ENCODE results near the gene AIPL1. TPM values are rescaled to one million over a fixed set of nuclear protein-coding genes. Genes with fewer than 3 reads are reported as not detected.

The AIPL1 gene
- total RNA-seq, 1 donor from 2014 or later: not detected

GRCh38 chr17:6468051-6468790 lies 33.3 kb upstream of the AIPL1 start:
- intact Hi-C loops (cut with micrococcal nuclease): no loop called here

GRCh38 chr17:6467567-6467966 lies 32.6 kb upstream of the AIPL1 start:
- intact Hi-C loops (cut with micrococcal nuclease): no loop called here

- intact Hi-C loops (cut with micrococcal nuclease): no loop called here
Measured at GRCh38 chr17:6465206-6466003, 30.5 kb upstream of the AIPL1 start.

- intact Hi-C loops (cut with micrococcal nuclease): no loop called here
Measured at GRCh38 chr17:6464446-6465041, 29.6 kb upstream of the AIPL1 start.

- intact Hi-C loops (cut with micrococcal nuclease): no loop called here
Measured at GRCh38 chr17:6463616-6464445, 28.9 kb upstream of the AIPL1 start.

- intact Hi-C loops (cut with micrococcal nuclease): no loop called here
Measured at GRCh38 chr17:6462692-6463091, 27.8 kb upstream of the AIPL1 start.

- intact Hi-C loops (cut with micrococcal nuclease): no loop called here
Measured at GRCh38 chr17:6461792-6462524, 27.0 kb upstream of the AIPL1 start.

- intact Hi-C loops (cut with micrococcal nuclease): no loop called here
Measured at GRCh38 chr17:6461246-6461645, 26.3 kb upstream of the AIPL1 start.

GRCh38 chr17:6460531-6461161 lies 25.7 kb upstream of the AIPL1 start:
- intact Hi-C loops (cut with micrococcal nuclease): no loop called here

- intact Hi-C loops (cut with micrococcal nuclease): no loop called here
Measured at GRCh38 chr17:6458460-6458950, 23.6 kb upstream of the AIPL1 start.

GRCh38 chr17:6457688-6458459 lies 23.0 kb upstream of the AIPL1 start:
- intact Hi-C loops (cut with micrococcal nuclease): no loop called here

- intact Hi-C loops (cut with micrococcal nuclease): no loop called here
Measured at GRCh38 chr17:6456914-6457687, 22.2 kb upstream of the AIPL1 start.

- intact Hi-C loops (cut with micrococcal nuclease): no loop called here
Measured at GRCh38 chr17:6456321-6456720, 21.4 kb upstream of the AIPL1 start.

- intact Hi-C loops (cut with micrococcal nuclease): no loop called here
Measured at GRCh38 chr17:6455321-6455705, 20.4 kb upstream of the AIPL1 start.

GRCh38 chr17:6454495-6455320 lies 19.8 kb upstream of the AIPL1 start:
- intact Hi-C loops (cut with micrococcal nuclease): no loop called here

- intact Hi-C loops (cut with micrococcal nuclease): no loop called here
Measured at GRCh38 chr17:6453279-6454024, 18.5 kb upstream of the AIPL1 start.
